ENCODE results near the gene TICAM2. TPM values are rescaled to one million over a fixed set of nuclear protein-coding genes. Genes with fewer than 3 reads are reported as not detected.

The TICAM2 gene
- total and polyA plus RNA-seq, 2 donors: 3.0 to 11.9 TPM

DNA sequence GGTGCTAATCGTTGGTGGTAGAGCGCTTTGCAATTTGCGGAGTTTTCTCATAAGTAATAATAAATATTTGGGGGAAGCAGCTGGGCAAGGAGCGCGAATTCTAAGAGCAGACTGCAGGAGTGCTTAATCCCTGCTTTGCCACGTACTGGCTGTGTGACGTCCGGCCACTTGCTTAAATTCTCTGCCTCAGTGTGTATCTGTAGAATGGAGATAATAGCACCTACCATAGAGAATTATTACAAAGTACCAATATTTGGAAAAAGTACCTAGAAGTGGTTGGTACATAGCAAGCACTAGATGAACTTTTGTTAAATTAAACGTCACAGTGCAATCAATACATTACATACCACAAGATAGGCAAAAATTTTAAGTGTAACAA lies 24.2 kb upstream of the TICAM2 start:
- Histone ChIP-seq H3K4me1 (ENCODE audit: insufficient read depth) (peaks cover 2% of the 10 kb centered on the region), H3K36me3 (ENCODE audit: insufficient read depth) (no peaks in the 10 kb centered on the region), H3K27ac (ENCODE audit: low read depth) (peak overlapping the region; percentile 54), H3K4me3 (ENCODE audit: low read depth, low read length) (peak overlapping the region; percentile 60)
- no peak for DNase-seq (ENCODE audit: extremely low spot score)
- WGBS: under 1% methylated on average over 9 of the region's 9 CpGs

DNA sequence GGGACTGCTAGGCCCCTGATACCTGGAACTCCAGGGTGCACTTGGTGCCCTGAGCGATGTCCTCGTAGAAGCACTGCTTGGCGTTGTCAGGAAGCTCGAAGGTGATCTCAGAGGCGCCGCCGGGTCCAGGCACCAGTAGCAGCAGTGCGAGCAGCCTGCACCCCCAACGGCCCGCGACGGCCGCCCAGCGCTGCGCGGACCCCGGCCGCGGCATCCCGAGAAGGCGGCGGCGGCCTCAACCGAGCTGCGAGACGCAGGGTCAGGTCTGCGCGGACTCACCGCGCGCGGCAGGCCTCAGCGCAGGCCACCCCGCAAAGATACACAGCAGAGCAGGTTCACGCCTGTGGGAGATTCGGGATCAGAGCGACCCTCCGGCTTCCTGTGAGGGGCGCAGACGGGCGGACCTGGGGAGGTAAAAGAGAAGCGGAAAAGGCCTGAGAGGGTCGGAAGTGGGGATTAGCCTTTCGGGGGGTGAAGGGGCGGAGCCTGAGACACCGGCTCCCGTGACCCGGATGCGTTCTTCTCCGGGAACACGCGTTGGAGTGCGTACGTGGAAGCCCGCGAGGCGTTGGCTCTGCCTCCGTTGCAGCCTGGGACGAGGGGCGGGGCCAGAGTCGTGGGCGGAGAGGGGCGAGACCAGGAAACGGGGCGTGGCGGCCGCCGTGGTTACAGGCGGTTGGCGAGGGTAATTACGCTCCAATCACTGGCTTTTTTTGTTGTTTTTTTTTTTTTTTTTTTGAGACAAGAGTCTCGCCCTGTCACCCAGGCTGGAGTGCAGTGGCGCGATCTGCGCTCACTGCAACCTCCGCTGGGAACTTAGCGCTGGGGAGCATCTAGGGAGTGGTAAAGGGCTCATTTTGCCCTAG lies 23.5 kb upstream of the TICAM2 start, which contains the start of gene TMED7:
Gene TMED7, minus strand, starts transcription at position 458 of the 866 bp plus-strand sequence. Its CDS starts 244 bp downstream, at position 214.
- Histone ChIP-seq H3K4me1 (ENCODE audit: insufficient read depth) (peaks cover 2% of the 10 kb centered on the region), H3K36me3 (ENCODE audit: insufficient read depth) (no peaks in the 10 kb centered on the region), H3K27ac (ENCODE audit: low read depth) (peak within 1 kb of the TSS; percentile 90), H3K4me3 (ENCODE audit: low read depth, low read length) (peak within 1 kb of the TSS; percentile 80)
- peak; percentile 96 for DNase-seq (ENCODE audit: extremely low spot score)
- under 1% methylated on average over 77 of the region's 77 CpGs for WGBS

DNA sequence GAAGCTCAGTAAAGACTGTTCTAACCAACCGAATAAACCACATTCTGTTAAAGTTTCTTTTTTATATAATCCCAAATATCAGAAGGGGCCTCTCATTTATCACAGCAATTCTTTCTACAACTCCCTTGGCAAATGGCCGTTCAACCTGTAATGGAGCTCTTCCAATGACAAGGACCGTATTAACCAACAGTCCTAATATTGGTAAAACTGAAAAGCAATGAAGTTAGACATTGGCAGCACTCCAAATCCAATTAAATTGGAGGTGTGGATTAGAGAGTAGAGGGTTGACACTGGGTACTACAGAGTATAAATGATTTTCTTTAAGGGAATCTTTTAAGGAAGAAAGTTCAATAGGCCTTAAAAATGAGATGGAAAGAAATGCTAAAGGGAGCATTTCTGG lies 22.7 kb upstream of the TICAM2 start:
- Histone ChIP-seq H3K4me1 (ENCODE audit: insufficient read depth) (peaks cover 2% of the 10 kb centered on the region), H3K4me3 (ENCODE audit: low read depth, low read length) (peak overlapping the region; percentile 80), H3K36me3 (ENCODE audit: insufficient read depth) (no peaks in the 10 kb centered on the region), H3K27ac (ENCODE audit: low read depth) (no peak overlapping the region)
- WGBS: 29% methylated on average over 3 of the region's 3 CpGs
- no peak for DNase-seq (ENCODE audit: extremely low spot score)

DNA sequence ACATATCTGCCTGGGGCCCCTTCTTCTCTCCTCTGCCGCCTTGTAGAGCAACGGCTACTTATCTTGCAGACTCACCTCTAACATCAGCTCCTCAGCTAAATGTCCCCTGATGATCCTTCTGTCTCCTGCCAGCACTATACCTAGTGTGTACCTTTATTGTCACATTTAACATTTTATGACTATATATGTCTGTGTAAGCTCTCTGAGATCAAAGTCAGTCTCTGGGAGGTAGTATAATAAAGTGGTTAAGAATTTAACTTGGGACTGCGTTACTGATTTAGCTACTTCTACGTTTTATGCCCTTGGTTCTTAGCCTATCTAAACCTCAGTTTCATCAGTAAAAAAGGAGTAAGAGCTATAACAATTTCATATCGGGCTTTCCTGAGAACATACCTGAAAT lies 21.4 kb upstream of the TICAM2 start:
- Histone ChIP-seq H3K27ac (ENCODE audit: low read depth) (no peak overlapping the region), H3K36me3 (ENCODE audit: insufficient read depth) (no peaks in the 10 kb centered on the region), H3K4me1 (ENCODE audit: insufficient read depth) (peaks cover 2% of the 10 kb centered on the region), H3K4me3 (ENCODE audit: low read depth, low read length) (no peak overlapping the region)
- 32% methylated on average over 5 of the region's 5 CpGs for WGBS
- DNase-seq (ENCODE audit: extremely low spot score): no peak

DNA sequence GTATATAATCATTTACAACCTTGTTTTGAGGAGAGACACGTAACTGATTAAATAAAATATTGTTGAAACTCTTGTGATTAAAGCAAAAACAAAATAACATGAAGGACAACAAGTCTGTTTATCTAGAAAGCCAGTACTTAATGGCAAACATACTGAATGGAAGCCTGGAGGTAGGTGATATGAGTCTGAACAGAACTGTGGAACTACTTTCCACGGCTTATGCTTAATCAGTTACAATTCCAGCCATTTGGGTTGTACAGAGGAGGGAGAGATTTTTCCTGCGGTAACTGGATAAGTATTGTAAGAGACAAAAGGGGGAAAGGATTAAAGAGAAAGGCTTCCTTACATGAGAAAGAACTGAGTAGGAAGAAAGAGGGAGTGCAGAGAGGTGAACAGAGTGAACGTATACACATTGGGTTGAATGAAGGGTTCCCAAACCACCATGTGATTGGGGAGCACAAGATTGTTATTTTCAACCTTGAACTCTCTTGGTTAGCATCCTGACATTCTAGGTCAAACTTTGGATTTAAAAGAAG lies 19.2 kb upstream of the TICAM2 start:
- Histone ChIP-seq H3K27ac (ENCODE audit: low read depth) (no peak overlapping the region), H3K4me1 (ENCODE audit: insufficient read depth) (peaks cover 2% of the 10 kb centered on the region), H3K4me3 (ENCODE audit: low read depth, low read length) (no peak overlapping the region), H3K36me3 (ENCODE audit: insufficient read depth) (peaks cover under 1% of the 10 kb centered on the region)
- WGBS: 74% methylated on average over 4 of the region's 4 CpGs
- no peak for DNase-seq (ENCODE audit: extremely low spot score)

DNA sequence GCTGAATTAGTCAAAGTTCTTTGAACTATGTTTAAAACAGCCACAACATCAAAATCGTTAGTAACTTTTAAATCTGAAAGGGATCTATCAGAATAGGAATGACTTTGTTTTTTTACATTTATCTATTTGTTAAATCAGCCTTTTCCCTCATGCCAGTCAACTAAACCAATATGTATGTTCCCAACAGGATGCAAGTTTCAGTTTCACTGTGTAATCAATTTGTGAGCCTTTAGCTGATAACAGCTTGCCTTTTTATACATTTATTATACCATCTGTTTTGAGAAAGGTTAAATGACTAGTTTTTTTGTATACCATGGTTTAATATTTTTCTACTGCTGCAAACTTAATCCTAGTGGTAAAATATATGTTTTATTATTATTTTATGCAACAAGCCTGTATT lies 14.6 kb upstream of the TICAM2 start:
- WGBS: 25% methylated on average over 1 of the region's 1 CpG
- Histone ChIP-seq H3K4me1 (ENCODE audit: insufficient read depth) (no peaks in the 10 kb centered on the region), H3K27ac (ENCODE audit: low read depth) (no peak overlapping the region), H3K4me3 (ENCODE audit: low read depth, low read length) (no peak overlapping the region), H3K36me3 (ENCODE audit: insufficient read depth) (peaks cover 1% of the 10 kb centered on the region)
- no peak for DNase-seq (ENCODE audit: extremely low spot score)

DNA sequence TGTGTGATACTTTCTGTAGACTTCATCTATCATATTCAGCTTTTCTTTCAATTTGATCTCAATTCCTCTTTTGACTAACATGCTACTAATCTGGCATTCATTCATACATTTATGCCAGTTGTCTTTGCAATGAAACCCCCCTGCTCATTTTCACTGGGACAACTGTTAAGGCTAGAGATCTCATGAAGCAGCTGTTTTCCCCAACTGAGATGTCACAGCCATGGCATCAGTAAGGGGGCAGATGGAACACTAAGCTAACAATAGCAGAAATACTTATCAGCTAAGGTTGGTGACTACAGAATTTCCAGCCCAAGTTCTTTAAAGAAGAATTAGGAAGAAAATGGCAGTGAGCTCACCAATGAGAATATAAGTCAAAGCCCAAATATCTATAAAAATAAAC lies 14.2 kb upstream of the TICAM2 start:
- no peak for DNase-seq (ENCODE audit: extremely low spot score)
- no peak overlapping the region for H3K4me3 ChIP-seq (ENCODE audit: low read depth, low read length)
- H3K27ac ChIP-seq (ENCODE audit: low read depth): no peak overlapping the region
- peaks cover 1% of the 10 kb centered on the region for H3K36me3 ChIP-seq (ENCODE audit: insufficient read depth)
- no peaks in the 10 kb centered on the region for H3K4me1 ChIP-seq (ENCODE audit: insufficient read depth)

DNA sequence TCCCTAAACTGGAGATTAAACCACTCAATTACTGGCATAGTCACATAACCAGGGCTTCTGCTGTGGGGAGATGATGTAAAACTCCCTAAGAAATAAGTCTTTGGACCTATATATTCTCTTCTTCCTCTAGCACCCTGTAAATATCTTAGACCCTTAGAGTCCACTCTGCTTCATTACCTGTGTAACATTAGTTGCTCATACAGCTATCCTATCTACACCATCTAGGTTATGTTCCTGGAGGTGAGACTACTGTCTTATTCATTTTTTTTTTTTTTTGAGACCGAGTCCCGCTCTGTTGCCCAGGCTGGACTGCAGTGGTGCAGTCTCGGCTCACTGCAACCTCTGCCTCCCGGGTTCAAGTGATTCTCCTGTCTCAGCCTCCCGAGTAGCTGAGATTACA lies 9.6 kb upstream of the TICAM2 start:
- peaks cover 1% of the 10 kb centered on the region for H3K36me3 ChIP-seq (ENCODE audit: insufficient read depth)
- H3K27ac ChIP-seq (ENCODE audit: low read depth): no peak overlapping the region
- no peak for DNase-seq (ENCODE audit: extremely low spot score)
- no peaks in the 10 kb centered on the region for H3K4me1 ChIP-seq (ENCODE audit: insufficient read depth)
- 96% methylated on average over 5 of the region's 5 CpGs for WGBS
- no peak overlapping the region for H3K4me3 ChIP-seq (ENCODE audit: low read depth, low read length)

DNA sequence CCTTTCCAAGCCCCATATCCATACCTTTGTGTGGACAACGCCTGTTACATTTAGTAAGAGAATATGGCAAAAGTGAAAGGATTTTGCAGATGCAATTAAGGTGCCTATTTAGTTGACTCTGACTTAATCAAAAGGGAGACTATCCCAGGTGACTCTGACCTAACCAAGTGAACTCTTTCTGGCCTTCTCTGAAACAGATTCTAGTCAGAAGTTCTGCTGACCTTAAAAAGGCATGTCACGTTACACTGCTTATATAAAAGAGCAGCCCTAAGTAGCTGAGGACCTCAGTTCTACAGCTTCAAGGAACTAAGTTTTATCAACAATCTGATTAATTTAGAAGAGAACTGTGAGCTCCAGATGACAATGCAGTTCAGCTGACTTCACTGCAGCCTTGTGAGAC lies 5.7 kb upstream of the TICAM2 start:
- no peak overlapping the region for H3K4me3 ChIP-seq (ENCODE audit: low read depth, low read length)
- no peak for DNase-seq (ENCODE audit: extremely low spot score)
- H3K27ac ChIP-seq (ENCODE audit: low read depth): no peak overlapping the region
- no peaks in the 10 kb centered on the region for H3K4me1 ChIP-seq (ENCODE audit: insufficient read depth)
- WGBS: 77% methylated on average over 2 of the region's 2 CpGs
- H3K36me3 ChIP-seq (ENCODE audit: insufficient read depth): peaks cover 2% of the 10 kb centered on the region

DNA sequence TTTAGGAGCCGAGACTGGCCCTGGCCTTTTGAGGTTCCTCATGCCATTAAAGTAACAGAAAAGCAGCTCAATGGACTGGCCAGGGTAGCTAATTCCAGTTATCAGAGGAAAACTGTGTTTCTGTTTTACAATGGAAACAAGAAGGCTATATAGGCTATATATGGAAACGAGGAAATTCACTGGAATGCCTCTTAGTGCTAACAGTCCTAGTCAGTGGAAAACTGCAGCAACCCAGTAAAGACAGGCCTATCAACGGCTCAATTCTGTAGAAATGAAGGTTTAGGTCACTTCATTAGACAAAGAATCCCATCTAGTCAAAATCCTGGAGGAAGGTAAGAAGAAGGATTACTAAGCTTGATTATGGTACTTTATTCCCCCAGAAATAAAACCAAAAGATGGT lies 3.2 kb upstream of the TICAM2 start:
- Histone ChIP-seq H3K4me3 (ENCODE audit: low read depth, low read length) (no peak overlapping the region), H3K4me1 (ENCODE audit: insufficient read depth) (no peaks in the 10 kb centered on the region), H3K27ac (ENCODE audit: low read depth) (no peak overlapping the region), H3K36me3 (ENCODE audit: insufficient read depth) (peaks cover 2% of the 10 kb centered on the region)
- WGBS: 67% methylated on average over 3 of the region's 3 CpGs
- no peak for DNase-seq (ENCODE audit: extremely low spot score)

DNA sequence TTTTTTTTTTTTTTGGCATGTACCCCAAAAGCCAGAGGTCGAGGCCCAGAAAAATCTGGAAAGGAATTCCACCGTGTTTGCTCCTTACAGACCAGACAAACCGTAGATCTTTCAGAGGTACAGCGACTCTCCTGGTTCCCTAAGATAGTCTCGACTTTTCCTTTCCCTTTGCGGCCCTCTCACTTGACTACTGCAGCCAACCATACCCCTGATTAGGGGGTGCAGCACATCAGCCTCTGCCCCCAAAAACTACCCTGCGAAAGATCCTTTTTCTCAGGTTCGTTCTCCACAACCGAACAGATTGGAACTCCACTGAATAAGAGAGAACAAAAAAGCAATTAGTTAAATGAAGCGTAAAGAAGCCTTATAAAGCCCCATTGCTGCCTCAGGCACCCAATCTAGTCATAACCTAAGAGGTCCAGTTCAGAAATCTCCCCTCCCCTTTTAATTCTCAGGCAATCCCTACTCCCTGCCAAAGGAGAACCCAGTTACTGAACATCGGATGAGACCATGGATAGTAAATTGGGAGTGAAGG lies 379 bp upstream of the TICAM2 start:
- DNase-seq (ENCODE audit: extremely low spot score): no peak
- no peak overlapping the region for H3K27ac ChIP-seq (ENCODE audit: low read depth)
- H3K4me1 ChIP-seq (ENCODE audit: insufficient read depth): no peaks in the 10 kb centered on the region
- peak overlapping the region; percentile 79 for H3K4me3 ChIP-seq (ENCODE audit: low read depth, low read length)
- WGBS: 37% methylated on average over 11 of the region's 11 CpGs
- peaks cover 2% of the 10 kb centered on the region for H3K36me3 ChIP-seq (ENCODE audit: insufficient read depth)

DNA sequence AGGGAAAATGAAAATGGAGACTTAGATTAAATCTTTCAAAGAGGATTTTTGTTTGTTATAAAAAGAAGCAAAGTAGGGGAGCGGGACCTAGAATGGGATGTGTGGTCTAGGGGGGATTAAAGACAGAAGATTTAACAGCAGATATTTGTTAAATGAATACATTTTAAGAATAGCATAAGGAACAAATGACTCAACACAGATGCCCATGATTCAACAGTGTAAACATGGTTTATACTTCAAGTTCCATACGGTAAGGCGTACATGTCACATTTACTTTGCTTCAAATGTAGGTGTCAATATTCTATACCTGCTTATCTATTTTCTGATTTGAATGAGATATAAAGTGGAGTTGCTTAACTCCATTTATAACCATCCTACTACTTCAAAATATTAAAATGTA lies 1.5 kb downstream of the TICAM2 start:
- Histone ChIP-seq H3K36me3 (ENCODE audit: insufficient read depth) (peaks cover 2% of the 10 kb centered on the region), H3K4me3 (ENCODE audit: low read depth, low read length) (no peak overlapping the region), H3K27ac (ENCODE audit: low read depth) (no peak overlapping the region), H3K4me1 (ENCODE audit: insufficient read depth) (no peaks in the 10 kb centered on the region)
- 77% methylated on average over 3 of the region's 3 CpGs for WGBS
- DNase-seq (ENCODE audit: extremely low spot score): no peak

DNA sequence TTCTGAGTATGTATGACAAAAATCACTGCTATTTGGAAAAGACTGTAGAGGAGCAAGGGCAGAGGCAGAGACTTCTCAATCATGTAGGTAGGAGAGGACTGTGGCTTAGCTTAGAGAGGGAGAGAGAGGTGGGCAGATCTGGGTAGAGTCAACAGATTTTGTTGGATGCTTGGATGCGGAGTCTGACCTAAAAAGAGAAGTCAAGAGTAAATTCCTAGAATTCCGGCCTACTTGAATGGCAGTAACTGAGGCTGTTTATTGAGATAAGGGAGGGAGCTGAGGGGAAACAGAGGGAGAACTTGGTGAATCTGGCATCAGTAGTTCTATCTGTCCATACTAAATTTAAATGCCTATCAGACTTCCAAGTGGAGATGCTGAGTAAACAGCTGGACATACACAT lies 2.4 kb downstream of the TICAM2 start:
- WGBS: 60% methylated on average over 2 of the region's 2 CpGs

DNA sequence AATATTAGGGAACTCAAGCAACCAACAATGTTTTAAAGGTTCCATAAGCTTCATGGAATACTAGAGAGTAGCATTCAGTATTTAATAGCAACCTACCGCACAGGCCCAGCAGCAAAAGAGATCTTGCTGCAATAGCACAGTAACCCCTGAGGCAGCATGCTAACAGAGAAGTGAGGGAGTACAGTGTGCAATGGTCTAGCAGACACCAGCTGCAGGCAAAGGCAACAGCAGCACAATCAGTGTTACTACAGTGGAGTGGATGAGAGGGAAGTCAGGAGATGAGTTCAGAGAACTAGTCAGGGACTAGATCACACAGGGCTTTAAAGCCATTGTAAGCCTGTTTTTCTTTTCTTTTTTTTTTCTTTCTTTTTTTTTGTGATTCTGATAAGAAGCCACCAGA lies 2.8 kb downstream of the TICAM2 start:
- DNase-seq (ENCODE audit: extremely low spot score): no peak
- Histone ChIP-seq H3K27ac (ENCODE audit: low read depth) (no peak overlapping the region), H3K4me1 (ENCODE audit: insufficient read depth) (no peaks in the 10 kb centered on the region), H3K36me3 (ENCODE audit: insufficient read depth) (no peaks in the 10 kb centered on the region), H3K4me3 (ENCODE audit: low read depth, low read length) (no peak overlapping the region)
- WGBS: 64% methylated on average over 1 of the region's 1 CpG

More for the DNA sequence above, 2.4 kb downstream of the TICAM2 start:
- H3K36me3 ChIP-seq (ENCODE audit: insufficient read depth): no peaks in the 10 kb centered on the region
- no peaks in the 10 kb centered on the region for H3K4me1 ChIP-seq (ENCODE audit: insufficient read depth)
- DNase-seq (ENCODE audit: extremely low spot score): no peak
- no peak overlapping the region for H3K4me3 ChIP-seq (ENCODE audit: low read depth, low read length)
- no peak overlapping the region for H3K27ac ChIP-seq (ENCODE audit: low read depth)

Data from urinary bladder (tissue), 4 donors.